HG03045 (cell line): ENCODE data around the gene KRT73.

Experiments used
- ATAC-seq: cut with Tn5 transposase; IDR thresholded peaks from one replicate; pipeline ENCODE4 v1.9.1; 2021; ENCODE audit warnings: mild to moderate bottlenecking, moderate library complexity; ENCODE audit not compliant: unreplicated experiment

The KRT73 gene

DNA sequence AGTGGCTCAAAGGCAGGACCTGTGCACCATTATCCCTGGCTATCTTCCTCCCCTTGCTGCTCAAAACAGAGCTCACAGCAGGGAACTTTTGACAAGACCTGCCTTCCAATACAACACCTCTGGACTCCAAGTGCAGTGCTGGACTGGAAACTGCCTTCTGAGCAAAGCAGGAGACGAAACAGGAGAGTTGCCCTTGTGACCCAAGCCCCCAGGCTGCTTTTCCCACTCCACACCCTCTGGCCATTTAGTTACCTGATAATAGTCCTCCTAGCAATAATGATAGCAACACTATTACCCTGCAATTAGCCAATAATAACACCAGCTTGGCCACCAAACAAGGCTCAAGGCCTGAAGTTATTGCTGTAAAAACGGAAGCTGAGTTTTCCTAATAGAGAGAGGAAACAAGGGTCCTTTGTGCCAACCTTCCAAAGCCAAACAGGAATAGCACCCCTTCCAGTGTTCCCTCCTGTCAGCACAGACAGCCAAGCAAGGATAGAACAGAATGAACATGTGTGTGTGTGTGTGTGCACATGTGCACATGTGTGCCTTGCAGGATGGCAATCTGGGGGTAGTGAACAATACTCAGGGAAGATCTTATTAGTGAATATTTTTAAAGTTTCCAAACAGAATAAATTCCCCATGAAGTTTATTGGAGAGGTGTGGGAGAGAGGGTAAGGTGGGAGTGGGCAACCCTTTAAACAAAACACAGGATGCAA lies 9.2 kb upstream of the KRT73 start:
- ATAC-seq: no peak

DNA sequence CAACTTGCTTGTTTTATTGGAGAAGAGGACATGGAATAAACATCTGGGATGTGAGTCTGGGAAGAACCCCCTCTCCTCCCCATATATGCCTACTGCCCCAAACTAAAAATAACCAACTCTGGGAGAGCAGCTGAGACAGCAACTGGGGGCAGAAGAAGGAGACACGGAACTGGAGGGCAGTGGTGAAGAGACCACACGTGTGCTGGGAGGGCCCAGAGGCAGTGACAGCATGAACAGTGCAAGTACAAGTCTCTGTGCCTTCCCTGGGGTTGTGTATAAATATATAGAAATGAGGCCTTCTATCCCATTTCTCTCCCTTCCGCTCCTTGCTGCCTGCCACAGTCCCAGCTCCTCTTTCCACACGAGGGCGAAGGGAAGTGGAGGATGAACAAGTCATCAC lies 4.0 kb upstream of the KRT73 start:
- ATAC-seq: no peak

DNA sequence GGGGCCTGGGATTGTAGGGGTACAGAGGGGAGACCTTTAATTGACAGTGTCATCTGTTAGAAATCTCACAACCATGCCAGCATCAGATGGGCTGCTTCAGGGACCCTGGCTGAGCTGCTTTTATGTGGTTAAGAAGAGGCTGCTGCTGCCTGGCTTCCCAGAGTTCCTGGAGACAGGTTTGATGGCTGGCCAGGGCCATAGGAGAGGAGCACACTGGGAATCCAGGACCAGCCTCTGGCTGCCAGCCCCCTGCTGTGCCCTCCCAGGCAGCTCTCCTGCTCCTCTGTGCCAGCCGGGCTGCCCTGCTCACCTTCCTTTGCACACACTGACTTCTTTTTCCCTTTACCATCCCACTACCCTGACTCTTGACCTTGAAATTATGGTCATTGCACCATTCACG lies 507 bp upstream of the KRT73 start:
- ATAC-seq: no peak

GRCh38 chr12:52617403-52617785 lies 965 bp downstream of the KRT73 start:
- no peak for ATAC-seq

DNA sequence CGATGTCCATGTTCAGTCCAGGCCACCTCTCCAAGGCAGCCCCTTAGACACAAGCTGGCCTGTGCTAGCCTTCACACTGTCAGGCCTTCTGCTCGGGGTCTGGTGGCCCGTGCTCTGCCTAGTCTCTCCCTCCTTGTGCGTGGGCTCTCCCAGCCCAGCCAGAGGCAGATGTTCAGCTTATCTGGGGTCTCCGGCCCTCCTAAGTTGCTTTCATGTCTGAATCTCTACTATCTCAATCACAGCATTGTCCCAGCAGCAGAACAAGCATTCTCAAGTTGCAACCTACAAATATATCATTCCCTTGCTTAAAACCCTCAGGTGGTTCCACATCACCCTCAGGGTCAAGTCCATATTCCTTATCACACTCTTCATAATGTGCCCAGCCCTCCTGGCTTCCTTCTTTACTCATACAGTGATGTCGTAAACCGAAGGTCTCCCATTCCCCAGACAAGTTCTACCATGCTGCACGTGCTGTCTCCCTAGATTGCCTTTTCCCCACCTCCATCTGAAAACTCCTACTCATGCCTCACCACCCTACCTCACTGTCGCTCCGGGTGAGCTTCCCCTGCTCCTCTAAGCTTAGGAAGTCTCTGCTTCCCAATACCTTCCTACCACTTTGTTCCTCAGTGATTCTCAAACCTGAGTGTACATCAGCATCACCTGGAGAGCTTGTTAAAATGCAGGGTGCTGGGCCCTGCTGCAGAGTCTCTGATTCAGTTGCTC lies 1.5 kb downstream of the KRT73 start:
- no peak for ATAC-seq

DNA sequence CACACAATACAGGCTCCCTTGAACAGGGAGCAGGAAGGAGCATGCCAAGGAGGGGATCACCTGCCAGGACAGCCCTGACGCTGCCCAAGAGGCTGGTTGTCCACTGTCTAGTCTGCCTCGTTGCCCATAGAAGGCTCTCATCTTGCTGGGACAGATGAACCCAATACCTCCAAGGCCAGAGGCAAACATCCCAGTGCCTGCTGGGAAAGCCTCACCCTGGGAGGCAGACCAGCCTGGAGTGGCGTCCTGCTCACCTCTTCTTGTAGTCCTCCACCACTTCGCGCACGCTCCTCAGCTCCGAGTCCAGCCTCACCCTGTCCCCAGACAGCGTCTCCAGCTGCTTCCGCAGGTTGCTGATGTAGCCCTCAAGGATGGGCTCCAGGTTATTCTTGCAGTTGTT lies 2.4 kb downstream of the KRT73 start:
- ATAC-seq: no peak

DNA sequence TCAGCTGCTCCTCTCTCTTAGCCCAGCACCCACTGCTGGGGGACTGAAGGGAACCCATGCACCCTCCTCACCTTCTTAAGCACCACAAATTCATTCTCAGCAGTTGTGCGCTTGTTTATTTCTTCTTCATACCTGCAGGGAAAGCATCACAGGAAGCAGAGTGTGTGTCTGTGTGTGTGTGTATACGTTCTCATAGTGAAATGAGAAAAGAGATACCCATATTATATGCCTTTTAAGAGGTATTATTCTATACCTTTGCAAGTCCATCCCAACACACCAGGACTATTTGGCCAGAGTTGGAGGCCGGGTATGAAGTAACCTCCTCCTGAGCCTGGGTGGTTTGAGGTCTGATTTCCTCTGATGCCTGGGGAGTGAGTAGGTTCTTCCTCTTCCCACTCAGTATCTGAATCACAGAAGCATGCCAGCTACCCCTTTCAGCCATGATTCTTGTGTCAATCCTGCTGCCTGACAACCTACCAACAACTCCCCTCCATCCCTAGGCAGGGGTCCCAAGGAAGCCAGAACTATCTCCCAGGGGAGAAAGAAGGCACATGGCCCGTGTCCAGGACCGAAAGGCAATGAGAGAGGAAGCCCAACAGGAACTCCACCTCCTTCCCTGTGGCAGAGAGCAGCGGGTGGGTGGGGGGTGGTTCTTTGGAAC lies 3.0 kb downstream of the KRT73 start:
- no peak for ATAC-seq

DNA sequence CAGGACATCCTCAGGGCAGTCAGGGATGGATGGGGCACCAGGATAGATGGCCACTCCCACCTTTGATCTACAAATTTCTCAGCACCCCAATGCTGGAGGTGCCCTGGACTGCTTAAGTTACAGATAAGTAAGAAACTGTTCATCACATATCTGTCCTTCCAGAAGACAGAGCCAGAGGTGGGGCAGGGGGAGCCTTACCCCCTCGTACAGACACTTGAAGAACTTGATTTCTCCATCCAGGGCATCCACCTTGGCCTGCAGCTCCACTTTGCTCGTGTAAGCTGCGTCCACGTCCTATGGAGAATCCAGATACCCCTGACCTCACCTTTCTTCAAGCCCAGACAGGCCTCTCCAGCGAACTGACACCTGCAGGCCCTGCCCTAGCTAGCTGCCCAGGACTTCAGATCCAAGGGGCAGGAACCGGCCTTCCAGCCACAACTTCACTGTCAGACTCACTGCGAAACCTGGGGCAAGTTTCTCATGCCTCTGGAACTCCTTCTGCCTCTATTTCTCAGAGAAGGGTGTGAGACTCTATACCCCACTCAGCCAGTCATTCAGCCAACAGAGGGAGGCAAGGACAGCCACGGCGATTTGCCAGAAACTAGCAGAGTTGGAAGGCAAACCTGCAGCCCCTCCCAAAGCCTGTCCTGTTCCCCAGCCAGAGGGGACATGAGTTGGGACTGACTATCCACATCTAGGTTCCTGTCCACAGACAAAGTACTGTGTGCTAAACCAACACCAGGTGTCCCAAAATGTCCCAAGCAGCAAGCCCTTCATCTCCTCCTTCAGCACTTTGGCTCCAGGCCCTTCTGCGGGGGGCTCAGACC lies 3.8 kb downstream of the KRT73 start:
- no peak for ATAC-seq

GRCh38 chr12:52613384-52614030 lies 4.9 kb downstream of the KRT73 start:
- no peak for ATAC-seq

DNA sequence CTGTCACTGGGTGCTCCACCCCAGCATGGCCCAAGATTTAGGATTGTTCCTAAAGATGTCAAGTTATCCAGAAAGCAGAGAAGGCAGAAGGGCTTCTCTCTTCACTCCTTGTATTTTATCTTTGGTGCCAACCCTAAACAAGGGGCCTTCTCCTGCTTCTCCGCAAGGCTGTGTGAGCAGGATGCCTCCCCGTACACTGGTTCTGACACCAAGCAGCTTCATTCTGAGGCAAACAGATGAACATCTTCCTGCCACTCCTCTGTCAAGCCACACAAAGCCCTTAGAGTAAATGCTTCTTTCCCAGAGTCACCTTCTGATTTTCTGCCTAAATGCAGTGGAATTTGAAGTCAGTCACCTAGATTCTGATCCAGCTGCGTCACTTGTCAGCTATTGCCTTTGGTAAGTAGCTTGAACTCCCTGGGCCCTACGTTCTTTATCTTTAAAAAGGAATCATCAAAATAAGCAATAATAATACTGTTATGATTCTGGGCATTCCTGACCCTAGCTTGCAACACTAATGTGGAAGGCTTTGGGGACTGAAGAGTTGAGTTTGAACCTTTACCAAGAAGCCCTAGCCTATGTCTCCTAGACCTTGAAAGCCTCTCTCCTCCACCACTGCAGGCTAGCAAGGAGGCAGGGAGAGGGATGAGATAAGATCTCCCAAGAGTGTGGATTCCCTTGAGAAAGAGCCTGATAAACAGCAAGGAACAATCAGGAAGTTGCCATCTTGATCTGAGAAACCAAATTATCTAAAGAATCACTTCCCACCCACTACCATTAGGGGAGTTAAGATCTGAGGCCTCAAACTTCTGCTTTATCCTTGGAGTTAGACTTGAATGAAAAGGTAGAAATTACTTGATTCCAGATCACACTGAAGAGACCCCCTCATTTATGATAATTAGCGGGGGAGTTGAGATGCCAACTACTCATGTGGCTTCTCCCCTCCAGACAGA lies 5.7 kb downstream of the KRT73 start:
- ATAC-seq: no peak

DNA sequence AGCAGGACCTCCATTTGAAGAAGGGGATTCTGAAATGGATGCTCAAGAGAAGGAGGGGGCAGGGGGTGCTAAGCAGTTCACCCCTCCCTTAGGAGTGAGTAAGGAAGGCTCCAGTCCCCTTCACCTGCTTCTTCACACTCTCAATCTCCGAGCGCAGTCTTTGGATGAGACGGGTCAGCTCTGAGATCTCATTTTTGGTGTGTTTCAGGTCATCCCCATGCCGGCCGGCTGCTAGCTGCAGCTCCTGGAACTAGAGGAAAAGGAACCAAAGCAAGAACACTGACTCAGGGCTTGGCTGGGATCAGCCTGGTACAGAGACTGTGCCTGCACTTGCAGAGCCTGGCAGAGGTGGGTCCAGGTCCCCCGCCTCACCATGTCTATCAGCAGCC lies 7.3 kb downstream of the KRT73 start:
- no peak for ATAC-seq

DNA sequence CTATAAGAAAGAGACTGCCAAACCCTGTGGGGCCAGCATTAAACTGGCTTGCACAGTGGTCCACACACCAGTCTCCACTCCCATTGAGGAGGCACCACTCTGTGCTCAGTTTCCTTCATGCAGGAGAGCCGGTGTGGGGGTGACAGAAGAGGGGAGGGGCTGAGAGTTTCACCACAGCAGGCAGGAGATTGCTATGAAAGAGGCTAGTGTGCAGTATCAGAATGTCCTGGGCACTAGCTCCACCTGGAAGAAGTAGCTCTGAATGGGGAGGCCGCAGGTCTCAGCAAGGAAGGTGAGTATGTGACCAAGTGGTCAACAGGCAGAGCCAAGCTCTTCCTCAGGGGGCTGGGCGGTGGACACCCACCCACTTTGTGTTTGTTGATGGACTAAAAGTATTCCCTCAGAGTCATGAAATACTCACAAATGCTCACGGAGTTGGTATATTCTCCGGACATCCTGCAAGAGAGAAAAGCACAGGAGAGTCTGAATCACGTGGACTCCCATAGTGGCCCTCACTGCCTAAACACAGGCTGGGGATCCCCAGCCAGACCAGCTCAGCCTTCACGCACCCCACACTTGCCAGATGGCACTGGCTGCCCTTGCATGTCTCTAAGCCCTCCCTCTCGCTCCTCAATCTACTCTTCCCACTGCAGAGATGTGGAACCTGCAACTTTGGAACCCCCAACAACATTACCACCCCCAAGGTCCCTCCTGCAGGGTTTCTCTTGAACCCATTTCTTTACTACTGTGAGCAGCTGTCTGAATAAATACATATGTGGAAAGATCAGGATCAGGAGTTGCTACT lies 9.3 kb downstream of the KRT73 start:
- ATAC-seq: no peak

DNA sequence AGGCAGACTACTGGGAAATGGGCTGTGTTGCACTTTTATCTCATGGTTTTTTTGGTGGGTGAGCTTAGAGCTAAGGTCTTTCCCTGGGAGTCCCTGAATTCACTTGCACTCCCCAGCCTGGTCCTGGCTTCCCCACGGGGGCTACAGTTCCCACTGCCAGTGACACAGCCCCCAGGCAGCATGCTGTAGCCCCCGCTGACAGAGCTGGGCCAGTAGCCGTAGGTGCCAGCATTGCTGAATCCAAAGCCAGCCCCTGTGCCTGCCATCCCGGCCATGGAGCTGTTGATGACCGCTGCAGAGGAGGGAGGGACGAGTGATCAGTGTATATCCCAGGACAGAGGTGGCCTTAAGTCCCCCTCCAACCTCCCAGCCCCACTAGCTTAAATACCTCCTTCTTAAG lies 10.2 kb downstream of the KRT73 start:
- no peak for ATAC-seq

- ATAC-seq: no peak
Measured at GRCh38 chr12:52607314-52607713, 11.0 kb downstream of the KRT73 start.

- ATAC-seq: no peak
Measured at GRCh38 chr12:52606581-52607218, 11.7 kb downstream of the KRT73 start.

DNA sequence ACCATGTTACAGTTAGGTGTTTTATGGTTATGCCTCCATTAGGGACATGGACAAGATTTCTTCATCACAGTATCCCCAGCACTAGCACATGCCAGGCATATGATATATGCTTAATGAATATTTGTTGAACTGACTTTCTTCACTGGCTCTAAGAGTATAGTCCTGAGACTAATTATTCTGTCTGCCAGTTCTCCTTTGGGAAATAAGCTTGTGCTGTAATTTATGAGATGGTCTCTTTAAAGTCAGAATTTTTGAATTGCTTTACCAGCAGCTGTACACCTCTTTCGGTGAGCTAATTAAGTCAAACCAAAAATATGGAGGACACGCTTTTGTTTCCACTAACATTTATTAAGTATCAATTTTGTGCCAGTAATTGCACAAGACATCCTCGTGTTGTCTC lies 12.3 kb downstream of the KRT73 start:
- ATAC-seq: no peak

GRCh38 chr12:52605542-52605941 lies 12.8 kb downstream of the KRT73 start:
- ATAC-seq: no peak

GRCh38 chr12:52604859-52605258 lies 13.5 kb downstream of the KRT73 start:
- ATAC-seq: no peak
